ENCODE results near the gene TEX29. TPM values are rescaled to one million over a fixed set of nuclear protein-coding genes. Genes with fewer than 3 reads are reported as not detected.

Gene TEX29
- total and polyA plus RNA-seq, 2 of the 4 experiments (the other 2 are of a cell fraction), result 0.46 TPM; not detected in 1

DNA sequence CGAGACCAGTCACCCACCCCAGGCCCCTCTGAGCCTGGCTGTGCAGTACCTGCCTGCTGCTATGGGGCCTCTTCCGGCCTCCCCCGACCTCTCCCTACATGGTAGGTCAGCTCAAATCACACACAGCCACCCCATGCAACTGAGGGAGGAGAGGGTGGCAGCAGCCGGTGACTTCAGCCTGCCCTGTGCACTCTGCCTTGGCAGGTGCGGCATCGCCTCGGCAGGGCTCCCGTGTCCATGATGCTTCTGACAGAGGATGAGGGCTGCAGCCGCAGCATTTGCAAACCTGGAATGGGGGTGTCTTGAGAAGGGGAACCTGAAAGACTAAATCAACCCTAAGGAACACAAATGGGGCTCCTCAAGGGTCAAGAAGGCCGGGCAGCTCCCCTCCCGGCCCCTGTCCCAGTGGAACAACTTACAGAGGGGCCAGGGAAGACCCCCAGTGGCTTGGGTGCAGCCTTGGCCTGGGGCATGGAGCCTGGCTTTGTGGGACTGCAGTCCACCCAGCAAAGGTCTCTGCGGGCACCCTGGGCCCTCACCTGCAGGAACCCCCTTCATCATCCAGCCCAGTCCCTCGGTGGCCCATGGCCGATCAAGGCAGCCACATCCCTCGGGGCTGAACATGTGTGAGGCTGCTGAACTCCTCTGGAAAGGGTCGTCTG, 6.7 kb downstream of the TEX29 start:
- ChIA-PET POLR2A (ENCODE audit: unreplicated experiment) (no interaction called here), CTCF (no interaction called here)
- Histone ChIP-seq H3K27ac (ENCODE audit: insufficient read depth, low read length) (no peak overlapping the region), H3K14ac (replicated peaks; ENCODE audit: low read depth, low read length) (no peak overlapping the region), H3K79me1 (ENCODE audit: low read depth in 1 of 2, low read length in 2 of 2) (no peaks in the 10 kb centered on the region), H3K36me3 (ENCODE audit: control insufficient read depth, insufficient read depth, low read length) (no peaks in the 10 kb centered on the region), H3K18ac (ENCODE audit: low read depth, low read length) (no peak overlapping the region), H3K4ac (ENCODE audit: low read depth, low read length) (no peak overlapping the region), H2BK20ac (ENCODE audit: low read depth, low read length) (no peak overlapping the region), H2BK5ac (ENCODE audit: low read depth, low read length, poor library complexity, severe bottlenecking) (no peak overlapping the region), H2BK120ac (ENCODE audit: low read depth, low read length) (no peak overlapping the region), H3K23ac (ENCODE audit: low read depth, low read length) (no peak overlapping the region), H3K56ac (ENCODE audit: extremely low read depth, insufficient read depth, low read length) (no peak overlapping the region), H3K4me1 (ENCODE audit: control insufficient read depth, insufficient read depth, low read length) (no peaks in the 10 kb centered on the region), H3K9ac (ENCODE audit: low read depth, low read length) (no peak overlapping the region), H3K4me2 (ENCODE audit: low read depth, low read length) (no peak overlapping the region), H2AK9ac (replicated peaks; ENCODE audit: low read depth, low read length, poor library complexity) (no peak overlapping the region), H4K8ac (ENCODE audit: low read depth in 2 of 2, low read length in 2 of 2) (no peak overlapping the region), H4K91ac (ENCODE audit: insufficient read depth, low read depth, low read length) (no peak overlapping the region), H3K9me3 (ENCODE audit: control insufficient read depth, insufficient read depth, low read length) (no peaks in the 10 kb centered on the region), H2AFZ (replicated peaks; ENCODE audit: low read length, poor library complexity) (no peak overlapping the region), H3K4me3 (ENCODE audit: insufficient read depth, low read depth, low read length) (no peak overlapping the region), H3K9me1 (ENCODE audit: insufficient read depth, low read length) (no peaks in the 10 kb centered on the region), H4K5ac (ENCODE audit: low read depth, low read length) (no peak overlapping the region), H2AK5ac (ENCODE audit: low read depth, low read length) (no peak overlapping the region), H3K27me3 (ENCODE audit: control insufficient read depth, insufficient read depth, low read length) (peaks cover 6% of the 10 kb centered on the region; the same call in 1 of the 2 replicates), H2BK15ac (ENCODE audit: low read depth, low read length) (no peak overlapping the region), H4K20me1 (ENCODE audit: insufficient read depth, low read length) (no peaks in the 10 kb centered on the region)
- no TSS peak for BruUV-seq (replicated peaks)
- DNase-seq, result no peak
- no peak for TF ChIP-seq POLR2A (IDR thresholded peaks at IDR 0.05; ENCODE audit: low read depth, low read length)
- no peak for TF ChIP-seq CEBPB (IDR thresholded peaks at IDR 0.05; ENCODE audit: low read depth, low read length)
- TF ChIP-seq NFE2L2 (IDR thresholded peaks at IDR 0.05; ENCODE audit: low read depth, low read length), result no peak
- no peak for TF ChIP-seq RFX5 (IDR thresholded peaks at IDR 0.05; ENCODE audit: low read depth, low read length)
- TF ChIP-seq RCOR1 (IDR thresholded peaks at IDR 0.05; ENCODE audit: insufficient replicate concordance, low read length), result no peak
- TF ChIP-seq, protein P1, sequence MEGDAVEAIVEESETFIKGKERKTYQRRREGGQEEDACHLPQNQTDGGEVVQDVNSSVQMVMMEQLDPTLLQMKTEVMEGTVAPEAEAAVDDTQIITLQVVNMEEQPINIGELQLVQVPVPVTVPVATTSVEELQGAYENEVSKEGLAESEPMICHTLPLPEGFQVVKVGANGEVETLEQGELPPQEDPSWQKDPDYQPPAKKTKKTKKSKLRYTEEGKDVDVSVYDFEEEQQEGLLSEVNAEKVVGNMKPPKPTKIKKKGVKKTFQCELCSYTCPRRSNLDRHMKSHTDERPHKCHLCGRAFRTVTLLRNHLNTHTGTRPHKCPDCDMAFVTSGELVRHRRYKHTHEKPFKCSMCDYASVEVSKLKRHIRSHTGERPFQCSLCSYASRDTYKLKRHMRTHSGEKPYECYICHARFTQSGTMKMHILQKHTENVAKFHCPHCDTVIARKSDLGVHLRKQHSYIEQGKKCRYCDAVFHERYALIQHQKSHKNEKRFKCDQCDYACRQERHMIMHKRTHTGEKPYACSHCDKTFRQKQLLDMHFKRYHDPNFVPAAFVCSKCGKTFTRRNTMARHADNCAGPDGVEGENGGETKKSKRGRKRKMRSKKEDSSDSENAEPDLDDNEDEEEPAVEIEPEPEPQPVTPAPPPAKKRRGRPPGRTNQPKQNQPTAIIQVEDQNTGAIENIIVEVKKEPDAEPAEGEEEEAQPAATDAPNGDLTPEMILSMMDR (conservative IDR thresholded peaks at IDR 0.05; ENCODE audit: low read depth, low read length), result no peak
- no peak for TF ChIP-seq MXI1 (IDR thresholded peaks at IDR 0.05; ENCODE audit: borderline replicate concordance, low read depth, low read length)
- no peak for TF ChIP-seq MAZ (IDR thresholded peaks at IDR 0.05; ENCODE audit: borderline replicate concordance, low read depth, low read length)
- no peak for TF ChIP-seq CHD1 (IDR thresholded peaks at IDR 0.05; ENCODE audit: low read depth, low read length)
- no peak for TF ChIP-seq BHLHE40 (IDR thresholded peaks at IDR 0.05; ENCODE audit: low read depth, low read length)
- TF ChIP-seq FOS (IDR thresholded peaks at IDR 0.05; ENCODE audit: low read depth, low read length), result no peak
- TF ChIP-seq, protein P2, sequence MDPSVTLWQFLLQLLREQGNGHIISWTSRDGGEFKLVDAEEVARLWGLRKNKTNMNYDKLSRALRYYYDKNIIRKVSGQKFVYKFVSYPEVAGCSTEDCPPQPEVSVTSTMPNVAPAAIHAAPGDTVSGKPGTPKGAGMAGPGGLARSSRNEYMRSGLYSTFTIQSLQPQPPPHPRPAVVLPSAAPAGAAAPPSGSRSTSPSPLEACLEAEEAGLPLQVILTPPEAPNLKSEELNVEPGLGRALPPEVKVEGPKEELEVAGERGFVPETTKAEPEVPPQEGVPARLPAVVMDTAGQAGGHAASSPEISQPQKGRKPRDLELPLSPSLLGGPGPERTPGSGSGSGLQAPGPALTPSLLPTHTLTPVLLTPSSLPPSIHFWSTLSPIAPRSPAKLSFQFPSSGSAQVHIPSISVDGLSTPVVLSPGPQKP (IDR thresholded peaks at IDR 0.05; ENCODE audit: borderline replicate concordance, low read depth, low read length), result no peak
- TF ChIP-seq, protein P3, sequence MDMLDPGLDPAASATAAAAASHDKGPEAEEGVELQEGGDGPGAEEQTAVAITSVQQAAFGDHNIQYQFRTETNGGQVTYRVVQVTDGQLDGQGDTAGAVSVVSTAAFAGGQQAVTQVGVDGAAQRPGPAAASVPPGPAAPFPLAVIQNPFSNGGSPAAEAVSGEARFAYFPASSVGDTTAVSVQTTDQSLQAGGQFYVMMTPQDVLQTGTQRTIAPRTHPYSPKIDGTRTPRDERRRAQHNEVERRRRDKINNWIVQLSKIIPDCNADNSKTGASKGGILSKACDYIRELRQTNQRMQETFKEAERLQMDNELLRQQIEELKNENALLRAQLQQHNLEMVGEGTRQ (IDR thresholded peaks at IDR 0.05; ENCODE audit: low read depth, low read length), result no peak
- no peak for TF ChIP-seq MAFK (IDR thresholded peaks at IDR 0.05; ENCODE audit: low read depth, low read length)
- no peak for TF ChIP-seq SMC3 (IDR thresholded peaks at IDR 0.05; ENCODE audit: low read depth, low read length)
- dilution Hi-C loops (cut with HindIII; ENCODE audit: low sequenced_read_pairs, unreplicated experiment), result no loop called here
- ATAC-seq (ENCODE audit: low read depth), result no peak
- intact Hi-C loops (cut with micrococcal nuclease), result no loop called here
- WGBS, 2 experiments (ENCODE audit: extremely low coverage in 2 of 2, insufficient read length in 1 of 2), result 49% methylated on average over 3 of the region's 16 CpGs; no CpG with 5 or more reads in 1 of the 2 experiments
- in situ Hi-C loops (cut with MboI; ENCODE audit: low sequenced_read_pairs), result no loop called here

All from IMR-90 (cell line).